SU-DHL-6 (cell line): ENCODE measurements around the gene GALNT9.

Source experiments
- CTCF ChIP-seq: fragments of 200-600 bp; sonication (generic); IDR thresholded peaks from one replicate; pipeline ENCODE4 v1.5.1; 2017; ENCODE audit warnings: antibody characterized with exemption, mild to moderate bottlenecking, low read length, moderate library complexity; ENCODE audit not compliant: insufficient read depth, poor library complexity, severe bottlenecking
- EZH2phosphoT487 ChIP-seq: fragments of 200-600 bp; sonication (generic), shearing (Covaris generic); conservative IDR thresholded peaks from 2 replicates; pipeline ENCODE4 v1.6.1; 2018; ENCODE audit warnings: mild to moderate bottlenecking, antibody characterized with exemption, low read length, moderate library complexity, mixed read lengths

DNA sequence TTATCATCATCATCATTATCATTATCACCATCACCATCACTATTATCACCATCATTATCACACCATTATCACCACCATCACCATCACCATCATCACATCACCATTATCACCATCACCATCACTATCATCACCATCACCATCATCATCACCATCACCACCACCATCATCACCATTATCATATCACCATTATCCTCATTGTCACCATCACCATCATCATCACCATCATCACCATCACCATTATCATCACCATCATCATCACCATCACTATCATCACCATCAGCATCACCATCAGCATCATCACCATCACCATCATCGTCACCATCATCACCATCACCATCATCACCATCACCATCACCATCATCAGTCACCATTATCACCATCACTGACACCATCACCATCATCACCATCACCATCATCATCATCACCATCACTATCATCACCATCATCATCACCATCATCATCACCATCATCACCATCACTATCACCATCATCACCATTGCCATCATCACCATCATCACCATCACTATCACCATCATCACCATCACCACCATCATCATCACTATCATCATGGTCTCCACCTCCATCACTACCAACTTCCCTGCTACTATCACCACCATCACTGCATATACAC, 20.2 kb upstream of the GALNT9 start:
- TF ChIP-seq CTCF (no peak), EZH2phosphoT487 (no peak)
